Raji (cell line): Measurements from ENCODE around the gene CT83.

Experiments used
- POLR2A ChIP-seq: IDR thresholded peaks from 2 replicates; pipeline ENCODE4 v1.6.1; 2011; ENCODE audit warnings: low read depth, low read length, control low read depth; ENCODE audit not compliant: insufficient read depth

CT83 gene, protein sequence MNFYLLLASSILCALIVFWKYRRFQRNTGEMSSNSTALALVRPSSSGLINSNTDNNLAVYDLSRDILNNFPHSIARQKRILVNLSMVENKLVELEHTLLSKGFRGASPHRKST

DNA sequence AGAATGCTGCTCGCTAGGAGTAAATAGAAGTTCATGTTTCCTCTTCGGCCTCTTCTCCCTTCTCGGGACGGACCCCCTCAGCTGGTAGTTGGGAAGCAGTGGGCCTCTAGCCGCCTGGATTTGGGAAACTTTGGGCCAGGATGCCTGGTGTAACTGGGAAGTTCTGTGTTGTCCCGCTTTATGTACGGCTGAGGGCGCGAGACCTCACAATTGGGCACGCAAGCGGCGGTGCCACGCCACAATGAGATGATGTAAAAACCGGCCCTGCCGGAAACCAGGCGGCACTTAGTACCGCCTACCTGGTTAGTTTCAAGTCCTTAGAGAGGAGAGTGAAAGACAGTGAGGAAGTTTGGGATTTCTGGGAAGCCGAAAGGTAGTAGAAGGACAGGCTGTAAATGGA lies at the start of gene CT83:
CT83 (minus strand) TSS at position 155 of the 400 bp plus-strand sequence; CDS start at position 35, 120 bp downstream.
- TF ChIP-seq POLR2A, result no peak

DNA sequence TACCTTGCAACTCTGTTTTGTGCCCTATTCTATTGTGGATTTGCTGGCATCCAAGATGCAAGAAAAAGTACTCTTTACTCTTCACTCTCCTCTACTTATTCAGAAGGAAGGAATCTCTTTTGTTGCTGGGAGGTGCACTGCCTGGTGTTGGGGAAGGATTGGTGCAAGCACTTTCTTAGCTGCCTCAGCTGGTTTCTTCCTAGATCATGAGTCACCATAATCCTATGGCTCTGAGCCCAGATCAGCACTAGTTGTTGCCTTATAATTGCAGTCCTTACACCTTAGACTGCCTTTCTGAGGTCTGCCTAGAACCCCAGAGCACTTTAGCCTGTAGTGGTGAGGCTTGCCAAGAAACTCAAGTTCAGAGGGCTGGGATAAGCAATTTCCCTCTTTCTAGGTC lies 37.0 kb upstream of the CT83 start:
- TF ChIP-seq POLR2A, result no peak

DNA sequence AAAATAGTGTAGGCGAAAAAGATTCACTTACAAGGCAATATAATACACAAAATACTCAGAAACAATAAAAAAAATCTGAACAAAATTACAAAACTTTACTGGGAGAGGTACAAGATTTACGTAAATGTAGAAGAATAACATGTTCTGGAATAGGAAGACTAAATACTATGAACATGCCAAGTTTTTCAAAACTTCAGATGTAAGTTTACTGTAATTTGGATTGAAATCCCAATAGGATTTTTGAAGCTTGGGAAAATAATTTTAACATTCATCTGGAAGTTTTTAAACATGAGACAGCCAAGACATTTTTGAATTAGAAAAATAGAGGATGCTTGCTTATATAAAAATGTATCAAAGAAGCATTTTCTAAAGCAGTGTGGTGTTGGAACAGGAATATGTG lies 30.5 kb upstream of the CT83 start:
- TF ChIP-seq POLR2A, result no peak

DNA sequence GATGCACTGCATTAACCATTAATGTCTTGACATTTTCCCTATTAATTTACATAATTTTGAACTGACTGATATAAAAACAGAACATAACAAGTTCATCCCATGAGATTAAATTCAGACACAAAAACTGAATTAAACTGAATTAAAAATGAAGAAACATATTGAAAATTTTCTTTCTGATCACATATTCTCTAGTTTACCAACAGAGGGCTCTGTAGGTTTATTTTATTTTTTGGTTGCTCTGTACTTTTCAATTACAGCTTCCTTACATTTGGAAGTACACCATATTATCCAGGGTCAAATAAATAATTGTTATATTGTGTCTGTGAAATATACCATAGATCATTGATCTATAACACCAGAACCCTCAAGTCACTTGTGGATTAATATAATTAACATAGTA lies 27.3 kb upstream of the CT83 start:
- no peak for TF ChIP-seq POLR2A

DNA sequence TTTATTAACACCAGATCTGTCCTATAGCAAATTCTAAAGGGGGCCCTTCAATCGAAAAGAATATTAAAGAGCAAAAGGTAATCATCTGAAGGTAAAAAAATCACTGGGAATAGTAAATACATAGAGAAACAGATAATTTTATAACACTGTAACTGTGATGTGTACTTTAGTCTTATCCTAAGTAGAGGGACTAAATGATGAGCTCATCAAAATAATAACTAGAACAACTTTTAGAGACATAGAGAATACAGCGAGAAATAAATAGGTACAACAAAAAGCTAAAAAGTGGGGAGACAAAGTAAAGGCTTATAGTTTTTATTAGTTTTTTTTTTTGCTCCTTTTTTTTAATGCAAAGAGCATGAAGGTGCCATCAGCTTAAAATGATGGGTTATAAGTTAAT lies 17.3 kb upstream of the CT83 start:
- TF ChIP-seq POLR2A, result no peak

DNA sequence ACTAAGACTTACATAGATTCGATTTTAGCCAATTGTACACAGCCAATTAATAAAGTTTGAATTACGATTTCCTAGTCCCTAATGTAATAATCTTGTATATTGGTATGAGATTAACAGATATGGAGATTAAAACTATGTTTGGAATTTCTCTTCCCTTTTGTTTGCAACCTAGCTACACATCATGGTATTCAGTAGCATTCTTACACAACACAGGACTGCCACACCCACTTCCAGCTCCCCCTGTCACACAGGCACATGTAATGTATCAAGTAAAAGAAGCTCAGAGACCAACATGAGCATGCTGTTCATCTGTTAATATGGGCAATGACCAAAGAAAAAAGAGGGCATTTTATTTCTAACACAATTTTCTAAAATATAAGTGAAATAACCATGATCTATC lies 13.6 kb downstream of the CT83 start:
- TF ChIP-seq POLR2A, result no peak

DNA sequence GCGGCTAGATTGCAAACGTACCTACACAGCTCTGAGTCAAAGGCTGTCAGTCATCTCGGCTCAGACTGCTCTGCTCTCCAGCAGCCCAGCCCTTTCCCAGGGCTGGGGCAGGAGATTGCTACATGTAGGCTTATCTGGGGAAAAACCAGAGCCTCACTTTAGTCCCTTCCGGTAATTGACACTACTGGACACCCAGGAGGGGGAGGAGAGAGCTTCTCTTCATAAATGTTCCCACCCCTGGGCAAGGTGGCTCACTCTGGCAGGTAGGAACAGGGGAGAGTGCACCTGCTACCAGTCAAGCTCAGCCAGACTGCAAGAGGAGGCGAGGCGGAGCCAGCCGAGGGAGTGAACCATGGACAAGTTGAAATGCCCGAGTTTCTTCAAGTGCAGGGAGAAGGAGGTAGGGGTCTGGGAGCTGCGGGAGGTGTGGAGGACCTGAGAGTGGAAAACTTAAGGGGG lies 26.4 kb downstream of the CT83 start, which contains the start of gene SLC6A14:
SLC6A14 (plus strand) TSS at position 249 of the 459 bp plus-strand sequence; CDS start at position 353, 104 bp downstream.
- no peak for TF ChIP-seq POLR2A

DNA sequence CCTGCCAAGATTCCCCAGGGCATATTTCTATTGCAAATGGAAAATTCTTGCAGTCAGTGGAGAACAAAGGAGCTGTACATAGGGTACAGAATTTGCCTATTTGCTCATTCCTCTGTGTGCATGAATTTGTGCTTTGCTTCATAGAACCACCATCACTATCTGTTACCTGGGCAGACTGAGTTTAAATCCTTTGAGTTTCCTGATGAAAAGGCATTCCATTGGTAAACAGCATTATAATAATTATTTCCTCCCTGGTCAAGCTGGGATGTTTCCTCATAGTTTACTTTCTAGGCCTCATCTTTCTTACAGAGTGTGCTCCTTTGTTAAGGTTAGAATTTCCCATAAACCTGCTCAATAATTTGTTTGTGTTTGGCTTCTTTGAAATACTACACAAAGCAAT lies 27.2 kb downstream of the CT83 start:
- TF ChIP-seq POLR2A, result no peak

DNA sequence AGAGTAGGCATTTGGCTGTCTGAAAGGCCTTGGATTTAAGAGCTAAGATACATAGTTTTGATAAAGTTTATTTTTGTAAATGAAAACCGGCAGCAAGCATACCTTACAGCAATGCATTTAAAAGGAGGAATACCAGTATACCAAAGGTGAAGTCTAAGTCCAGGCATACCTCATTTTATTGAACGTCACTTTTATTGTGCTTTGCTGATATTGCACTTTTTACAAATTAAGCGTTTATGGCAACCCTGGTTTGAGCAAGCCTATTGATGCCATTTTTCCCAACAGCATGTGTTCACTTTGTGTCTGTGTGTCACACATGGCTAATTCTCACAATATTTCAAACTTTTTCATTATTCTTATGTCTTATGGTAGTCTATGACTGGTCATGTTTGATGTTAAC lies 34.8 kb downstream of the CT83 start:
- no peak for TF ChIP-seq POLR2A

DNA sequence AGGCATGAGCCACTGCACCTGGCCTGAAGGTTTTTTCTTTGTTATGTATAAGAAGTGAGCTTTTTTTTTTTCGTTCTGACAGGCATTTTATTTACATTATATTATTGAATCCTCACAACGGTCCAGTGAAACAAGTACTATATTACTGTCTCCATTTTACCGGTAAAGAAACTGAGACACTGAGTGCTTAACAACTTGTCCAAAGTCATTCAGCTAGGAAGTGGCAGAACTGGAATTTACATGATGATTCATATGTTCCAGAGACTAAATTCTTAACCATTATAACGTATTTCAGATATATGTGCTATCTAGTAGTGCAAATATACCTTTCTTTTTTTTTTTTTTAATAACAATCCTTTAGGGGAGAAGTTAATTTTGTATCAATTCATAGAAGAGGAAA lies 44.8 kb downstream of the CT83 start:
- no peak for TF ChIP-seq POLR2A

DNA sequence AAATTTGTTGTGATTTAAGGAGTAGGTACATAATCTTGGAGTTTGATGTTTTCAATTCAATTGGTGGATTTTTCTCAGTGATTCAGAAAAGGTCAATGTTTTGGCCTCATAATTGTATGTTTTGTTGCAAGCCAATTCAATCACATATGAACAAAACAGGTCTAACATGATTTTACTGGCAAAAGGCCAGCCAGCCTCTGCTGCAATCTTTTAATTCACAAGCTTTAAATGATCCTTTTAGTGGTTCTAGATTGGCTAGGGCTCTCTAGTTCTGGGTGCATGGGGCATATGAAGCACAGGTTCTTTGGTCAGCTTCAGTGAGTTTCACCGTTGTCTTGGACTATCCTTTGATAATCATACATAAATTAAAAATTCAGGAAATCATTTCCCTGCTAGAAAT lies 45.6 kb downstream of the CT83 start:
- no peak for TF ChIP-seq POLR2A

DNA sequence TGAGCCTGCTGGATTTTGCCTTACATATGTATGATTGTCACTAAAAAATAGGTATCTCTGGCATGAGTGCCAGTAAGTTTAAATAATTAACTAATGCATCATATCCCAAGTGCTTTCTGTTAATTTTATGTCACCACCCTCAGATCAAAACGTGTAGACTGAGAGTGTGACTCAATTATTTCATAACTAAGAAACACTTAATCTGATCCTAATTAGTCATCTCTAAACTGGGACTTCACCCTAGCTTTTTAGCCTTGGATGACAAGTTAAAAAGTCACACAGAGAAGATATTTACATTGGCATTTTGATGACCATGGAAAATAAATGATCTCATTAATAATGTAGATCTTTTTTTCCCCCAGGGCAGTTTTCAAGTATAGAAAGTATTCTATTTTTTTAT lies 49.5 kb downstream of the CT83 start:
- no peak for TF ChIP-seq POLR2A
